Jurkat, Clone E6-1 (cell line): ENCODE measurements around the gene KRTAP4-6.
"Not testable (repeated sequence)": the region's sequence is repeated elsewhere in the genome, so short reads cannot be mapped to it uniquely, and the experiment has no call there.

ENCODE experiments used
- DNase-seq: peaks from one replicate; pipeline ENCODE4 v3.0.0-alpha.2; 2011; ENCODE audit warnings: low read depth, low spot score
- H3K4me3 ChIP-seq: 2 replicates; pipeline ENCODE4 v1.5.1; 2011; ENCODE audit warnings: mild to moderate bottlenecking, low read length, control low read depth, moderate library complexity

Gene KRTAP4-6

GRCh38 chr17:41116297-41116696, 24.0 kb downstream of the KRTAP4-6 start:
- DNase-seq: no peak
- H3K4me3 ChIP-seq: no peak overlapping the region

GRCh38 chr17:41111151-41111885, 29.0 kb downstream of the KRTAP4-6 start:
- no peak overlapping the region for H3K4me3 ChIP-seq
- no peak for DNase-seq

- H3K4me3 ChIP-seq, DNase-seq: not testable (repeated sequence)
These were observed 31.5 kb downstream of the KRTAP4-6 start for GRCh38 chr17:41108728-41109386.

GRCh38 chr17:41107941-41108450, 32.3 kb downstream of the KRTAP4-6 start:
- DNase-seq: no peak
- H3K4me3 ChIP-seq: no peak overlapping the region

GRCh38 chr17:41105347-41105746, 35.0 kb downstream of the KRTAP4-6 start, which contains the start of gene KRTAP4-9:
KRTAP4-9 (plus strand) TSS chr17:41105389; CDS start chr17:41105389, 0 bp downstream.
- DNase-seq, H3K4me3 ChIP-seq: not testable (repeated sequence)

GRCh38 chr17:41104386-41105038, 35.8 kb downstream of the KRTAP4-6 start:
- H3K4me3 ChIP-seq, DNase-seq: not testable (repeated sequence)

- DNase-seq: no peak
- no peak overlapping the region for H3K4me3 ChIP-seq
These were observed 36.4 kb downstream of the KRTAP4-6 start for GRCh38 chr17:41103896-41104295.

- no peak for DNase-seq
- H3K4me3 ChIP-seq: no peak within 1 kb of the TSS
These were observed 38.6 kb downstream of the KRTAP4-6 start, which contains the start of gene KRTAP4-16 for GRCh38 chr17:41101586-41102259. KRTAP4-16 (minus strand) TSS chr17:41102209; CDS start chr17:41102209, 0 bp downstream.

- not testable (repeated sequence) for DNase-seq, H3K4me3 ChIP-seq
These were observed 40.5 kb downstream of the KRTAP4-6 start for GRCh38 chr17:41099682-41100480.

GRCh38 chr17:41098481-41098880, 41.9 kb downstream of the KRTAP4-6 start:
- DNase-seq: no peak
- no peak overlapping the region for H3K4me3 ChIP-seq

- DNase-seq: no peak
- no peak within 1 kb of the TSS for H3K4me3 ChIP-seq
These were observed 42.3 kb downstream of the KRTAP4-6 start, which contains the start of gene KRTAP4-8 for GRCh38 chr17:41098042-41098441. KRTAP4-8 (minus strand) TSS chr17:41098142; CDS start chr17:41098084, 58 bp downstream.

- H3K4me3 ChIP-seq: no peak overlapping the region
- no peak for DNase-seq
These were observed 44.3 kb downstream of the KRTAP4-6 start for GRCh38 chr17:41096055-41096454.
